ENCODE data around the gene DAG1. TPM values are rescaled to one million over a fixed set of nuclear protein-coding genes. Genes with fewer than 3 reads are reported as not detected.

Gene DAG1
- total RNA-seq, 1 experiment from 2014 or later, result 177 TPM

DNA sequence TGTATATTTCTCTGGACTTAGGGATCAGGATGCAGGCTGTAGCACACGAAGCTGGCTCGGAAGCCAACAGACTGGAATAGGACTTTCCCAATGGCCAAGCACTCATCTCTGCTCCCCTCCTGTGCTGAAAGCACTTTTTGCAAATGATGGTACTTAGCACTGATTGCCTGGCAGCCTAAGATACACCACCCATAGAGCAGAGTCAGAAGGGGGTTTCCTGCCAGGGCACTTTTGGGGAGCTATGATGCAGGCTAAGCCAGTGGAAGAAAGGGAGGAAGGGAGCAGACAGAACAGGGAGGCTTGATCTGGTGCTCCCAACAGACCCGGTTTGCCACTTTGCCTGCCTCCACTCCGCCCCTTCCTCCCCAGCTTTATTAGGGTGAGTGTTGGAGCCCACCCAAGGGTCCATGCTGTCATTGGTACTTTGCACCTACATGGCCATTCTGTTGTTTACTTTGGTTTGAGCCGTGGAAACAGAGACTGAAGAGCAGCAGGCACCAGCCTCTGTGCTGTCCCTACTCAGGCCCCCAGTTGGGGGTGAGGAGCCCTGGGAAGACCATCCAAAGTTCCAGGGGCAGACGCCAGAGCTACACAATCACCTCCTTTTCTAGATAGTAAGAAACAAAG is 100.1 kb downstream of the DAG1 start:
- TF ChIP-seq, protein P1, sequence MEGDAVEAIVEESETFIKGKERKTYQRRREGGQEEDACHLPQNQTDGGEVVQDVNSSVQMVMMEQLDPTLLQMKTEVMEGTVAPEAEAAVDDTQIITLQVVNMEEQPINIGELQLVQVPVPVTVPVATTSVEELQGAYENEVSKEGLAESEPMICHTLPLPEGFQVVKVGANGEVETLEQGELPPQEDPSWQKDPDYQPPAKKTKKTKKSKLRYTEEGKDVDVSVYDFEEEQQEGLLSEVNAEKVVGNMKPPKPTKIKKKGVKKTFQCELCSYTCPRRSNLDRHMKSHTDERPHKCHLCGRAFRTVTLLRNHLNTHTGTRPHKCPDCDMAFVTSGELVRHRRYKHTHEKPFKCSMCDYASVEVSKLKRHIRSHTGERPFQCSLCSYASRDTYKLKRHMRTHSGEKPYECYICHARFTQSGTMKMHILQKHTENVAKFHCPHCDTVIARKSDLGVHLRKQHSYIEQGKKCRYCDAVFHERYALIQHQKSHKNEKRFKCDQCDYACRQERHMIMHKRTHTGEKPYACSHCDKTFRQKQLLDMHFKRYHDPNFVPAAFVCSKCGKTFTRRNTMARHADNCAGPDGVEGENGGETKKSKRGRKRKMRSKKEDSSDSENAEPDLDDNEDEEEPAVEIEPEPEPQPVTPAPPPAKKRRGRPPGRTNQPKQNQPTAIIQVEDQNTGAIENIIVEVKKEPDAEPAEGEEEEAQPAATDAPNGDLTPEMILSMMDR (IDR thresholded peaks at IDR 0.05; ENCODE audit: insufficient read depth in 1 of 2, low read depth in 1 of 2, low read length in 1 of 2, severe bottlenecking in 1 of 2, unreplicated experiment in 1 of 2), result no peak
- H3K4me1 ChIP-seq, result no peaks in the 10 kb centered on the region
- no peaks in the 10 kb centered on the region for H3K27me3 ChIP-seq (replicated peaks; ENCODE audit: control insufficient read depth, insufficient read depth, low read length)
- Mint-ChIP-seq H3K27me3 (ENCODE audit: insufficient read depth, unreplicated experiment) (peaks cover 8% of the 10 kb centered on the region), H3K4me1 (ENCODE audit: low read depth, unreplicated experiment) (no peaks in the 10 kb centered on the region), H3K9me3 (ENCODE audit: unreplicated experiment) (no peaks in the 10 kb centered on the region), H3K36me3 (ENCODE audit: insufficient read depth, unreplicated experiment) (no peaks in the 10 kb centered on the region), H3K27ac (ENCODE audit: unreplicated experiment) (no peak overlapping the region), H3K4me3 (ENCODE audit: unreplicated experiment) (no peak overlapping the region)
- DNase-seq, result no peak
- BruUV-seq (replicated peaks), result no TSS peak
- H3K4me3 ChIP-seq (ENCODE audit: low read depth, low read length), result no peak overlapping the region
- no peaks in the 10 kb centered on the region for H3K9me3 ChIP-seq
- no peaks in the 10 kb centered on the region for H3K36me3 ChIP-seq (ENCODE audit: control insufficient read depth, insufficient read depth, low read length)
- intact Hi-C loops (cut with micrococcal nuclease; ENCODE audit: unreplicated experiment), result no loop called here
- POLR2A ChIA-PET, result no interaction called here
- CTCF ChIA-PET, result no interaction called here

DNA sequence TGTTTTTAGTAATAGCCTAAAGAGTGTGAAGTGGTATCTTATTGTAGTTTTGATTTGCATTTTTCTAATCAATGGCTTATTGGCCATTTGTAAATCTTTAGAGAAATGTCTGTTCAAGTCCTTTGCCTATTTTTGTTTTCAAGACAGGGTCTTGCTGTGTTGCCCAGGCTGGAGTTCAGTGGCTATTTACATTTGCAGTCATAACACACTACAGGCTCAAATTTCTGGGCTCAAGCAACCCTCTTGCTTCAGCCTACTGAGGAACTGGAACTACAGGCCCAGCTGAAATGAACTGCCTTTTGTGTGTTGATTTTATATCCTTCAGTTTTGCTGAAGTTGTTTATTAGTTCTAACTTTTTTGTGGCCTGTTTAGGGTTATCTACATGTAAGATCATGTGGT is 112.1 kb downstream of the DAG1 start:
- no peaks in the 10 kb centered on the region for H3K27me3 ChIP-seq (replicated peaks; ENCODE audit: control insufficient read depth, insufficient read depth, low read length)
- CTCF ChIA-PET, result no interaction called here
- no peaks in the 10 kb centered on the region for H3K4me1 ChIP-seq
- H3K4me1 Mint-ChIP-seq (ENCODE audit: low read depth, unreplicated experiment), result peaks cover 2% of the 10 kb centered on the region
- peaks cover 5% of the 10 kb centered on the region; the same call in 1 of the 2 replicates for H3K9me3 ChIP-seq
- POLR2A ChIA-PET, result no interaction called here
- H3K36me3 Mint-ChIP-seq (ENCODE audit: insufficient read depth, unreplicated experiment), result no peaks in the 10 kb centered on the region
- no peak for DNase-seq
- TF ChIP-seq, protein P1 (IDR thresholded peaks at IDR 0.05; ENCODE audit: insufficient read depth in 1 of 2, low read depth in 1 of 2, low read length in 1 of 2, severe bottlenecking in 1 of 2, unreplicated experiment in 1 of 2), result no peak
- no peak overlapping the region for H3K27ac Mint-ChIP-seq (ENCODE audit: unreplicated experiment)
- intact Hi-C loops (cut with micrococcal nuclease; ENCODE audit: unreplicated experiment), result no loop called here
- BruUV-seq (replicated peaks), result no TSS peak
- no peaks in the 10 kb centered on the region for H3K36me3 ChIP-seq (ENCODE audit: control insufficient read depth, insufficient read depth, low read length)
- no peak overlapping the region for H3K4me3 ChIP-seq (ENCODE audit: low read depth, low read length)
- H3K4me3 Mint-ChIP-seq (ENCODE audit: unreplicated experiment), result no peak overlapping the region
- H3K9me3 Mint-ChIP-seq (ENCODE audit: unreplicated experiment), result peaks cover 3% of the 10 kb centered on the region
- no peaks in the 10 kb centered on the region for H3K27me3 Mint-ChIP-seq (ENCODE audit: insufficient read depth, unreplicated experiment)

Other genes starting within 250 kb of the DAG1 start
- 5.5 and 6.5 TPM in 2 replicates for gene C3orf62, start 193.0 kb upstream of the DAG1 start, total RNA-seq (2022)
- gene USP4, start 130.2 kb upstream of the DAG1 start, total RNA-seq (2022), result 36.4 and 37.8 TPM in 2 replicates
- 197 and 201 TPM in 2 replicates for gene GPX1, start 111.9 kb upstream of the DAG1 start, total RNA-seq (2022)
- gene RHOA, start 58.3 kb upstream of the DAG1 start, total RNA-seq (2022), result 338 and 348 TPM in 2 replicates
- gene TCTA, start 57.8 kb upstream of the DAG1 start, total RNA-seq (2022), result 14.2 and 15.5 TPM in 2 replicates
- gene AMT, start 47.8 kb upstream of the DAG1 start, total RNA-seq (2022), result 1.6 and 2.5 TPM in 2 replicates
- gene NICN1, start 40.9 kb upstream of the DAG1 start, total RNA-seq (2022), result 6.1 and 7.8 TPM in 2 replicates
- 0.77 and 0.93 TPM in 2 replicates for gene BSN, start 84.2 kb downstream of the DAG1 start, total RNA-seq (2022)
- 236 and 279 TPM in 2 replicates for gene APEH, start 204.1 kb downstream of the DAG1 start, total RNA-seq (2022)
- gene MST1, start 219.2 kb downstream of the DAG1 start, total RNA-seq (2022), result 12.6 and 15.4 TPM in 2 replicates
- gene RNF123, start 219.3 kb downstream of the DAG1 start, total RNA-seq (2022), result 45.2 and 50.3 TPM in 2 replicates
- gene AMIGO3, start 249.4 kb downstream of the DAG1 start, total RNA-seq (2022), result not detected in 2 replicates